GM19395 (cell line): ENCODE measurements around the gene NLN.
"Not testable (repeated sequence)": the region's sequence is repeated elsewhere in the genome, so short reads cannot be mapped to it uniquely, and the experiment has no call there.

ENCODE experiments used
- ATAC-seq: cut with Tn5 transposase; IDR thresholded peaks from one replicate; pipeline ENCODE4 v1.9.1; 2021; ENCODE audit warnings: mild to moderate bottlenecking, moderate library complexity; ENCODE audit not compliant: unreplicated experiment

NLN gene

GRCh38 chr5:65807494-65807893, 85.5 kb downstream of the NLN start:
- ATAC-seq = not testable (repeated sequence)

GRCh38 chr5:65808251-65808741, 86.3 kb downstream of the NLN start:
- no peak for ATAC-seq

- no peak for ATAC-seq
These were observed 86.8 kb downstream of the NLN start for GRCh38 chr5:65808818-65809217.

GRCh38 chr5:65809817-65810531, 88.0 kb downstream of the NLN start:
- no peak for ATAC-seq

GRCh38 chr5:65811004-65811403, 89.0 kb downstream of the NLN start:
- ATAC-seq = no peak

- ATAC-seq = no peak
These were observed 89.9 kb downstream of the NLN start for GRCh38 chr5:65811885-65812284.

- no peak for ATAC-seq
These were observed 90.6 kb downstream of the NLN start for GRCh38 chr5:65812648-65813047.

- no peak for ATAC-seq
These were observed 91.2 kb downstream of the NLN start for GRCh38 chr5:65813174-65813573.

GRCh38 chr5:65815161-65815560, 93.2 kb downstream of the NLN start:
- no peak for ATAC-seq

- ATAC-seq = no peak
These were observed 94.7 kb downstream of the NLN start for GRCh38 chr5:65816729-65817128.

- ATAC-seq = no peak
These were observed 95.9 kb downstream of the NLN start for GRCh38 chr5:65817931-65818330.

GRCh38 chr5:65818592-65818991, 96.6 kb downstream of the NLN start:
- ATAC-seq = no peak

GRCh38 chr5:65819215-65819904, 97.4 kb downstream of the NLN start:
- no peak for ATAC-seq

- ATAC-seq = no peak
These were observed 97.9 kb downstream of the NLN start for GRCh38 chr5:65819905-65820240.

- ATAC-seq = no peak
These were observed 98.4 kb downstream of the NLN start for GRCh38 chr5:65820373-65820772.

- peak; percentile 61 for ATAC-seq
These were observed 100.0 kb downstream of the NLN start for GRCh38 chr5:65821966-65822365.

GRCh38 chr5:65822710-65823109, 100.7 kb downstream of the NLN start:
- ATAC-seq = no peak

- no peak for ATAC-seq
These were observed 101.2 kb downstream of the NLN start for GRCh38 chr5:65823204-65823603.

GRCh38 chr5:65823845-65824445, 101.9 kb downstream of the NLN start:
- no peak for ATAC-seq

GRCh38 chr5:65825408-65826328, 103.7 kb downstream of the NLN start:
- peak; percentile 71 for ATAC-seq
